NCI-H345 treated with DMSO at 0.1 percent for 48 hours (cell line): Measurements from ENCODE around the gene PSMG3.

Source experiments
- DNase-seq: peaks from one replicate; lab custom pipeline; 2025; ENCODE audit not compliant: unreplicated experiment; lab: John Stamatoyannopoulos, UW

PSMG3 gene

DNA sequence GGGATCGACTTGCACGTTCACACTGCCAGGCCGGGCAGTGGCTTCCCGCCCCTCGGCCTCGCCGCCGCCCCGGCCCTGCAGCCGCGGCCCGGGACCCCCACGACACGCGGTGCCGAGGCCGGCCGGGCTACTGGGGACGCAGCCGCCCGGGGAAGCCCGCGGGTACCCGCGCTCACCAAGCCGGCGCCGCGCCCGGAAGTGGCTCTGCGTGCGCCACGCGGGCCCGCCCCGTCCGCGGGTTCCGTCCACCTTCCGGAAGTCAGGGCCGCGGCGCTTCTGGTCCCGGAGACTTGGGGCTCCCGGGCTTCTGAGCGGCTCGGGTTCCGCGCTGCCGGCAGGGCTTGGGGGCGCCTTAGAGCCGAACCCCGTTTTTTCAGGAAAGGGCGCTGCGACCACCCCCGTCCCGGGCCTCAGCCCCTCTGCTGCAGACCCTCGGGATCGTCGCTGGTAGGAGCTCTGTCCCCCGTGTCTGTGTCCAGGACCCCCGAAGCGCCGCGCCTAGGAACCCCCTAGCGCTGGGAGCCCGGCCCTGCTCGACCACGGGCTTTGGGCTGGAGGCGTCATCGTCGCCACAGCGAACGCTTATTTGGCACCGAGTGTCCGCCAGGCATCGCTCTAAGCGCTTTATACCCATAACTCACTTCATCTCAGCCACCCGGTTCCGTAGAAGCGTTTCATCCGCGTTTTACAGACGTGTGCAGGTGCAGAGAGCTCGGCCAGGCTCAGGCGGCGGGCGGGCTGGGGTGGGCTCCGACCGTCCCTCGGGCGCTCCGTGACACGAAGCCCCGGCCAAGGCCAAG, at the start of gene PSMG3:
Gene PSMG3, minus strand, starts transcription at position 200 of the 800 bp plus-strand sequence. CDS start 693 bp downstream, outside the sequence.
- DNase-seq = peak; percentile 70

- DNase-seq = no peak
Observed at GRCh38 chr7:1618475-1618874, 48.6 kb upstream of the PSMG3 start.

DNA sequence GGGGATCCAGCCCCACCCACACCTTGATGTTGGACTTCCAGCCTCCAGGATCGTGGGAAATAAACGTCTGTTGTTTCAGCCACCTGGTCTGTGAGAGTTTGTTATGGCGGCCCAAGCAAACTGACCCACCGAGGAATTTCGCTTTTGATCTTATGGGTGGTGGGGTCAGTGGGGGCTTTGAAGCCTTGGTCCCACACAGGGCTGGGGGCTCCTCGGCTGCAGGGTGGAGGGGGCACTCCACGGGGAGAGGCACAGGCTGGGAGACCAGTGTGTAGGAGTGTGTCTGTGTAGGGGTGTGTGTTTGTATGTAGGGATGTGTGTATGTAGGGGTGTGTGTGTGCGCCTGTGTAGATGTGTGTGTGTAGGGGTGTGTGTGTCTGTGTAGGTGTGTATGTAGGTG, 48.1 kb upstream of the PSMG3 start:
- no peak for DNase-seq

- no peak for DNase-seq
Observed at GRCh38 chr7:1616741-1617140, 46.9 kb upstream of the PSMG3 start.

DNA sequence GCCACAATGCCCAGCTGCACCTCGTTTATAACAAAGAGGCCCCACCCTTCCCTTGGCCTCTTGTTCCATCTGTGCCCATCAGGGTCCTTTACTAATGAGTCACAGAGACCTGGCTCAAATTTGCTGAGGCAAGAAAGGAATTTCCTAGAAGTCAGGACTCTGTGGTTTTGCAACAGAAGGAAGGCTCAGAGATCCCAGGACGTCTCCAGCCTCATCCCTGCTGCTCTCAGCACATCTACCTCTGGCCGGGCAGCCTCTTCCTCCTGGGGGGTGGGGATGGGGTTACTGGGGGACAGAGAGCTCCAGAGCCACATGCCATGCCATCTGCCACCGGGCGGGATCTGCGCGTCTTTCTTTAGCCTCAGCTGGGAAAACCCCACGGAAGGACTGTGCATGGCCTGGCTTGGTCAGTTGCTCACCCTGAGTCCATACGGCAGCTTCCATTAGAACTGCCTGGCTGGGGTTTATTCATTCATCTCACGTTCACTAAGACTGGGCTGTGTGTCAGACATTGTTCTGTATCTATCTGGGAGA, 41.9 kb upstream of the PSMG3 start:
- DNase-seq = no peak

- no peak for DNase-seq
Observed at GRCh38 chr7:1610678-1611302, 41.0 kb upstream of the PSMG3 start.

DNA sequence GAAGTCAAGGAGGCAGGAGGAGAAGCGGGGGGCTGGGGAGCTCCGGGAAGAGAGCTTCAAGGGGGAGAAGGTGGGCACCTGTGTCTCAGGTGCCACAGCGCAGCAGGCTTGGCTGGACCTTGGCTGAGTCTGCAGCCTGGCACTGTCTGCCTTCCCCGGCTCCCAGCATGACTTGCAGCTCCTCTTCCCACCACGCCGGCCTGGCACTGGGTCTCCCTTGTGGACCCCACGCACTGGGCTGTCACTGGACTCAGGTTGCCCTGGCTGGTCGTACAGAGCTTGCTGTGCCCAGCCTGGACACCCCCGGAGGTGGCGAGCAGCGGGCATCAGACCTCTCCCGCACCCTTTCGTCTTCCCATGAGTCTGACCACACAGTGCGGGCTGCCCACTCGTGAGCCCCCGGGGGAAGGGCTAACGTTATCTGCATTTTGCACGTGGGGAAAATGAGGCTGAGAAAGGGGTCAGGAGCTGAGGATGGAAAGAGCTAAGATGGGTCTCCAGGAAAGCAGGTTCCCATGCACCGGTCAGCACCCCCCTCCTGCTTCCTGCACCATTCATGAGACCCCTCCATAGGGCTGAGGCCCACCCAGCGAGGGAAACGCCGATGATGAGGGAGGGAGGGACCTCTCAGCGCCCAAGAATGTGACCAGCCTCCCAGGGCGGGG, 40.3 kb upstream of the PSMG3 start:
- no peak for DNase-seq

GRCh38 chr7:1609023-1609422, 39.2 kb upstream of the PSMG3 start:
- no peak for DNase-seq

- DNase-seq = no peak
Observed at GRCh38 chr7:1608318-1608717, 38.5 kb upstream of the PSMG3 start.

DNA sequence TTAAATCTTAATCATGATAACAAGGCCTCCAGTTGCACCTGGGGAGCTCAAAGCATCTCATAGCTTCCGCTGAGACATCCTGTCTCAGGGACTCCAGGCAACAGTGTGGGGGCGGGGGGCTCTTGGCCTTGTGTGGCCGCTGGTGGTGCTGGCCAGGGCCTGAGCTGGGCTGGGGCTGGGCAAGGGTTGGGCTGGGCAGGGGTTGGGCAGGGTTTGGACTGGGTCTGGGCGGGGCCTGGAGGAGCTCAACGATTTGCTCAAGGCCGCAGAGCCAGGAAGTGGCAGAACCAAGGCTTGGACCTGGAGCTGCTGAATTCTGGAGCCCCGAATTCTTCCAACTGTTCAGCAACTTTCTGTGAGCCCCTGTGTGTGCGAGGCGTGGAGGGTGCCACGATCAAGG, 37.9 kb upstream of the PSMG3 start:
- DNase-seq = no peak

- DNase-seq = no peak
Observed at GRCh38 chr7:1607001-1607400, 37.2 kb upstream of the PSMG3 start.

- no peak for DNase-seq
Observed at GRCh38 chr7:1604383-1604782, 34.6 kb upstream of the PSMG3 start.

GRCh38 chr7:1603346-1604225, 33.8 kb upstream of the PSMG3 start:
- no peak for DNase-seq

DNA sequence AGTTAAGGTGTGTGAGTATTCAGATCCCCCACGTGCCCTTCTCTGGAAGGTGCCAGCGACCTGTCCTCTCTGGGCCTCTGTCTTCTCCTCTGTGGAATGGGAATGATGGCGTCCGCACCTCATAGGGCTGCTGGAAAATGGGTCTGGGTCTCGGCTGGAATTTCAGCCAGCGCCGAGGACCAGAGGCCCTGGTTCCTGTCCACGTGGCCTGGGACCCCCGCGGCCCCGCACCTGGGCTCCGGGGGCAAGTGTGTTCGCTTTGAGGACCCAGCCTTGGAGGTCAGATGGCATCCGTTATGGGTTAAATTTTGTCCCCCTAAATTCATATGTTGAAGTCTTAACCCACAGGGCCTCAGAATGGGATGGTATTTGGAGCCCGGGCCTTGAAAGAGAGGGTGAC, 32.6 kb upstream of the PSMG3 start:
- no peak for DNase-seq

- DNase-seq = no peak
Observed at GRCh38 chr7:1601956-1602355, 32.1 kb upstream of the PSMG3 start.

- no peak for DNase-seq
Observed at GRCh38 chr7:1599640-1600395, 30.0 kb upstream of the PSMG3 start.

DNA sequence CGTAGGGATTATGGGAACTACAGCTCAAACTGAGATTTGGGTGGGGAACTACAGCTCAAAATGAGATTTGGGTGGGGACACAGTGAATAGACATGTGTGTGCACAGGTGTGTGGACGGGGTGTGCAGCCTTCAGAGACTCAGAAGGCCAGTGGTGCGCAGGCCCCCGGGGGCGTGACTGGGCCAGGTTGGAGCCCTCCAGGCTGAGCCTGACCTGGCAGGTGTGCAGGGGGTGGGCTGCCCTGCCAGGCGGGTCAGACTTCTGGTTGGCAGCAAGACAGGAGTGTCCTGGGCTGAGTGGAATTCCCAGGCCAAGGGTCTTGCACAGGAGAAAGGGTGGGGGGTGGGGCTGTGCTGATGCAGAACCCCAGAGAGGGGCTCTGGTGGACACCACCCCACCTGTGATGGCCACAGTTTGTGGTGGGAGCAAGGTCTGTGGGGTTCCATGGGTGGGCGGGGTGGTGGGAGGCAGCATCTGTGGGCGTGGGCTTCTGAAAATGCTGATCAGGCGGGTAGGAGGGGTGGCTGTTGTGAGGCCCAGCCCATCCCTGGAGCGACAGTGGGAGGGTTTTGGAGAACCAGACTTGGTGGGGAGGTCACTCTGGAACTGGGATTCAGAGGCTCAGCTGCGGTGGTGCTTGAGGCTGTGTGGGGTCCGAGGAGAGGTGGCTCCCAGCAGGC, 29.3 kb upstream of the PSMG3 start:
- DNase-seq = no peak

DNA sequence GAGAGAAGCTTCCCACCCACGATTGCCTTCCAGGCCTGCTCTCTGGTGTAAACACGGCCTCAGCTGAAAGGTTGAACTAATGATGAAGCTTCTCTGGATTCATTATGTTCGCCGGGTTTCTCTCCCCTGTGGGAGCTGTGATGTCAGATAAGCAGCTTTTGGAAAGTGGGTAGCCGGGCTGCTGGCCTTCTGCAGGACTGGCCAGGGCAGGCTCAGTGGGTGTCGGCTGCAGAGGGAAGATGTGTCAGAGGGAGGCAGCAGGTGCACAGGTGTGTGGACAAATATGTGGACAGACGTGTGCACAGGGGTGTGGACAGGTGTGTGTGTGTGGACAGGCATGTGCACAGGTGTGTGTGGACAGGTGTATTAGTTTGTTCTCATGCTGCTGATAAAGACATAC, 28.5 kb upstream of the PSMG3 start:
- DNase-seq = no peak

DNA sequence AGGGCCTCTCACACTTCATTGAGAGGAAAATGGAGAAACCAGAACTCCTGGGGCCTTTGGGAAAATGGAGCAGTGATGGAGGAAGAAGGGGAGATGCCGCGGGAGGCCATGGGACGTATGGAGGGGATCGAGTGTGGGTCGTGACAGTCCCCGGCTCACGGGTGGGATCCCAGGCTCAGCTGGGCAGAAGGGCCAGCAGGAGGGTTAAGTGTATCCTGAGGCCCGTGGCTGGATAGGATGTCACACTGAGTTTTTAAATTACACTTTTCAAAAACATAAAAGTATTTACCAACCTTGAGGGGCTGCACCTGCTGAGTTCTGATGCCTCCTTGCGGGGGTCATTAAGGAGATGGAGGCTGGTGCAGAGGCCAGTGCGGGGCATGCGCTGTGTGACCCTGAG, 28.0 kb upstream of the PSMG3 start:
- DNase-seq = no peak
